Measurements from ENCODE around the gene PCSK7.
"Not testable (repeated sequence)": the region's sequence is repeated elsewhere in the genome, so short reads cannot be mapped to it uniquely, and the experiment has no call there.

Gene PCSK7, protein sequence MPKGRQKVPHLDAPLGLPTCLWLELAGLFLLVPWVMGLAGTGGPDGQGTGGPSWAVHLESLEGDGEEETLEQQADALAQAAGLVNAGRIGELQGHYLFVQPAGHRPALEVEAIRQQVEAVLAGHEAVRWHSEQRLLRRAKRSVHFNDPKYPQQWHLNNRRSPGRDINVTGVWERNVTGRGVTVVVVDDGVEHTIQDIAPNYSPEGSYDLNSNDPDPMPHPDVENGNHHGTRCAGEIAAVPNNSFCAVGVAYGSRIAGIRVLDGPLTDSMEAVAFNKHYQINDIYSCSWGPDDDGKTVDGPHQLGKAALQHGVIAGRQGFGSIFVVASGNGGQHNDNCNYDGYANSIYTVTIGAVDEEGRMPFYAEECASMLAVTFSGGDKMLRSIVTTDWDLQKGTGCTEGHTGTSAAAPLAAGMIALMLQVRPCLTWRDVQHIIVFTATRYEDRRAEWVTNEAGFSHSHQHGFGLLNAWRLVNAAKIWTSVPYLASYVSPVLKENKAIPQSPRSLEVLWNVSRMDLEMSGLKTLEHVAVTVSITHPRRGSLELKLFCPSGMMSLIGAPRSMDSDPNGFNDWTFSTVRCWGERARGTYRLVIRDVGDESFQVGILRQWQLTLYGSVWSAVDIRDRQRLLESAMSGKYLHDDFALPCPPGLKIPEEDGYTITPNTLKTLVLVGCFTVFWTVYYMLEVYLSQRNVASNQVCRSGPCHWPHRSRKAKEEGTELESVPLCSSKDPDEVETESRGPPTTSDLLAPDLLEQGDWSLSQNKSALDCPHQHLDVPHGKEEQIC
- 190 to 534 (median 268) reads per million in 9 experiments for total RNA-seq

DNA sequence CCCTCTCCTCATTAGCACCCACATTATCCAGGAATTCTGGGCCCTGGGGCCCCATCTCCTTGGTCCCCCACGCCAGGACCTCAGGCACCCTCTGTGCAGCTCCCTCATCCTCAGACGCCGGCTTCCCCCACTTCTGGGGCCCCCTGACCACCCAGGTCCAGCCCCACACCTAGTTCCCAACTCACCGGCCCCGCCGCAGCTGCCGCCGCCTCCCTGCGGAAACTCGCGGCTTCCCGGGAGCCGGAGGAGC, at the start of gene PCSK7:
Gene PCSK7 (minus strand): TSS at position 232 of the 250 bp plus-strand sequence. CDS start 2,229 bp downstream, outside the sequence.
- Mint-ChIP-seq H3K36me3 (ENCODE audit: insufficient read depth) (peaks cover 56% of the 10 kb centered on the region), H3K4me1 (ENCODE audit: low read depth in 2 of 2) (peaks cover 48 to 54% of the 10 kb centered on the region in 2 donors), H3K27me3 (no peaks in the 10 kb centered on the region), H3K9me3 (no peaks in the 10 kb centered on the region), H3K4me3 (peak within 1 kb of the TSS; percentile 93 to 99), H3K27ac (peak within 1 kb of the TSS; percentile 92 to 96)
- ATAC-seq (replicated peaks) (no peak), DNase-seq (peak in 1 of 3 experiments; percentile 41)

DNA sequence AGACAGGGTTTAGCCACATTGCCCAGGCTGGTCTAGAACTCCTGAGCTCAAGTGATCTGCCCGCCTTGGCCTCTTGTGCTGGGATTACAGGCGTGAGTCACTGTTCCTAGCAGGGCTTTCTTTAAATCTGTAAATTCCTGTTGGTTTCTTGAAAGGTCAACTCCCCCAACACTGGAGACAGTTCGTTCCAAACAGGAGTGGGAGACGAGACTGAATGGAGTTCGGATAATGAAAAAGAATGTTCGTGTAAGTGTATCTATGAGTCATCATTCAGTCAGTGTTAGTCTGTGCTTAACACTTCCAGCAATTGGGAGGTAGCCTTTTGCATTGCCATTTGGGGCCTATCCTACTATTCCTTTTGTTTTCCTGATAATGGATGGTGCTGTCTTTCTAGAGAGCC, 49.3 kb upstream of the PCSK7 start:
- Mint-ChIP-seq H3K27ac (peak overlapping the region; percentile 46 to 90), H3K9me3 (no peaks in the 10 kb centered on the region), H3K27me3 (no peaks in the 10 kb centered on the region), H3K4me3 (peak overlapping the region; percentile 68 to 76), H3K4me1 (ENCODE audit: low read depth in 2 of 2) (peaks cover 16 to 22% of the 10 kb centered on the region in 2 donors), H3K36me3 (ENCODE audit: insufficient read depth) (peaks cover 35% of the 10 kb centered on the region)
- ATAC-seq (replicated peaks) (no peak), DNase-seq (no peak)

DNA sequence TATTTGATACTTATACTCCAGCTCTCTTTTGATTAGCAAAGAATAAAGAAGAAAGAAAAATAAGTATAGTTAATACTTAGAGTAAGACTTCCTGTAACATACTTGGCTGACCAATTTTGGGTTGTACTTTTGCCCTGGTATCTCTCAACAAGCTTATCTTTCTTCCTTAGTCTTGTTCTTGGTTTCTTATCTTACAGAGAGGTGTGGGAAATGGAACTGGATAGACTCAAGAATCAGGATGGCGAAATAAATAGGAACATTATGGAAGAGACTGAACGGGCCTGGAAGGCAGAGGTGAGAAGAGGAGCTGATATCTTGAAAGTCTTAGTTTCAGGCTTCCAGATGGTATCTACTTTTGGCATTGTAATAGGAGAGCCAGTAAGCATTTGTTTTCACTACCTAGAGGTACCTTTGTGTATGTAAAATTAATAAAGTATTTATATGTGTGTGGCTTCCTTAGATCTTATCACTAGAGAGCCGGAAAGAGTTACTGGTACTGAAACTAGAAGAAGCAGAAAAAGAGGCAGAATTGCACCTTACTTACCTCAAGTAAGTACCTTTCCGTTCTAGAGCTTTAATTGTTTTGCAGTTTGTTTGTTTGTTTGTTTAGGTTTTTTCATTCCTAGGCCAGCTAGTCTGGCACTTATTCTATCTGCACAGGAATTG, 48.0 kb upstream of the PCSK7 start:
- DNase-seq, result no peak
- peaks cover 22 to 32% of the 10 kb centered on the region in 2 donors for H3K4me1 Mint-ChIP-seq (ENCODE audit: low read depth in 2 of 2)

DNA sequence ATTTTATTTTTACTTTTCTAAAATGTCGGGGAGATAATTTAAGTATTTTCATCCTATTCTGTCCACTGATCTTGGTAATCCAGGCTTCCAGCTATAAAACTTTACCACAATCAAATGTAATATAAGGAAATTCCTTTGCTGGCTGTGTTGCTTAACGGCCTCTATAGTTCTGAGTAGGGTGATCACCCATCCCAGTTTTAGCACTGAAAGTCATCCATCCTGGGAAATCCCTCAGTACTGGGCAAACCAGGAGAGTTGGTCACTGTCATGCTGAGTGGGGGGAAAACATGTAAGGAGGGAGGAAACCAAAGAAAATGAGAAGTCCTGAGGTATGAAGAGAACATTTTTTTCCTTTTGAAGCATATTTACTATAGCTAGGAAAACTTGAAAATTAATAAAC, 46.5 kb upstream of the PCSK7 start:
- no peaks in the 10 kb centered on the region for H3K9me3 Mint-ChIP-seq
- no peak overlapping the region for H3K4me3 Mint-ChIP-seq
- ATAC-seq (replicated peaks), result no peak
- peaks cover 24 to 32% of the 10 kb centered on the region in 2 donors for H3K4me1 Mint-ChIP-seq (ENCODE audit: low read depth in 2 of 2)
- H3K36me3 Mint-ChIP-seq (ENCODE audit: insufficient read depth), result peaks cover 22% of the 10 kb centered on the region
- no peaks in the 10 kb centered on the region for H3K27me3 Mint-ChIP-seq
- DNase-seq, result no peak
- H3K27ac Mint-ChIP-seq, result peak overlapping the region in 1 of 2 donors; percentile 90

More for the DNA sequence above, 48.0 kb upstream of the PCSK7 start:
- H3K4me3 Mint-ChIP-seq, result peak overlapping the region; percentile 68 to 76
- H3K27ac Mint-ChIP-seq, result peak overlapping the region; percentile 90 to 92
- no peaks in the 10 kb centered on the region for H3K27me3 Mint-ChIP-seq
- peaks cover 35% of the 10 kb centered on the region for H3K36me3 Mint-ChIP-seq (ENCODE audit: insufficient read depth)
- ATAC-seq (replicated peaks), result peak; percentile 69
- H3K9me3 Mint-ChIP-seq, result no peaks in the 10 kb centered on the region

DNA sequence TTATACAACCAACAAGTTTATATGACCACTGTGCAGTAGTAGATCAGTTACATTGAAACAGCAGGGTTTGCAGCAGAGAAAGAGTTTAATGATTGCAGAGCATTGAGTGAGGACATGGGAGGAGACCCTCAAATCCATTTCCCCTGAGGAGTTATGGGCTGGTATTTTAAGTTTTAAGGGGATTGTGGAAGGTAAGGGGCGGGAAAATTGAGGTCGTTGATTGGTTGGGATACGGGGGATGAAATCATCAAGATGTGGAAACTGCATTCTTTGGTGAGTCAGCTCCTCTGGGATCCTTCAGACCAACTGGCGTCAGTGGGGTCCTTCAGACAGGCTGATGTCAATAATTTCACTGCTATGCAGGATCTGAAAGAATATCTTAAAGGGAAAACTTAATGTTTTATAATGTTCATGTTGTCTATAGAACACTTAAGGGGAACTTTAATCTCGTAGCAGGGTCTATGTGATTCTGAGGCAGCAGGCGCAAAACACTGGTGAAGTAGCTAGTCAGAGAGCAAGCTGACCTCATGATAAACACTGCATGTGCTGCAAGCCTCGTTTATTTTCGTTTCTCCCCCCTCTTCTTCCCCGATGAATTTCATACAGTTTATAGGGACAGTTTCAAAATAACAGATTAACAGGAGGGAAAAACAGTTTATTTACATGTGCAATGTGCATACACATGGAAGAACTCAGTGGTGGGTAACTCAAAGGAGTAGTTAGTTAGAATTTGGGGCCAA, 41.8 kb upstream of the PCSK7 start:
- peaks cover under 1% of the 10 kb centered on the region for H3K36me3 Mint-ChIP-seq (ENCODE audit: insufficient read depth)
- no peaks in the 10 kb centered on the region for H3K27me3 Mint-ChIP-seq
- peak overlapping the region in 1 of 2 donors; percentile 20 for H3K27ac Mint-ChIP-seq
- DNase-seq (no peak), ATAC-seq (replicated peaks) (no peak)
- no peak overlapping the region for H3K4me3 Mint-ChIP-seq
- no peaks in the 10 kb centered on the region for H3K9me3 Mint-ChIP-seq
- peaks cover 10 to 15% of the 10 kb centered on the region in 2 donors for H3K4me1 Mint-ChIP-seq (ENCODE audit: low read depth in 2 of 2)

DNA sequence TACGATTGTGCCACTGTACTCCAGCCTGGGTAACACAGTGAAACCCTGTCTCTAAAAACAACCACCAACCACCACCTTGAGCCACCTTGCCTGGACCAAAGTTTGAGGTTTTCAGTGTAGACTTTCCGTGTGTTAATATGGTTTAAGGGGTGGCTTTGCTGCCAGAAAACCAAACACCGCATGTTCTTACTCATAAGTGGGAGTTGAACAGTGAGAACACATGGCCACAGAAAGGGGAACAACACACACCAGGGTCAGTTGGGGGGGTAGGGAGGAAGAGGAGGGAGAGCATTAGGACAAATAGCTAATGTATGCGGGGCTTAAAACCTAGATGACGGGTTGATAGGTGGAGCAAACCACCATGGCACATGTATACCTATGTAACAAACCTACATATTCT, 40.3 kb upstream of the PCSK7 start:
- not testable (repeated sequence) for H3K4me3 Mint-ChIP-seq; ATAC-seq (replicated peaks); H3K27ac Mint-ChIP-seq; H3K36me3 Mint-ChIP-seq (ENCODE audit: insufficient read depth); DNase-seq; H3K27me3 Mint-ChIP-seq; H3K9me3 Mint-ChIP-seq
- H3K4me1 Mint-ChIP-seq (ENCODE audit: low read depth in 2 of 2), result peaks cover 10 to 15% of the 10 kb centered on the region in 2 donors

DNA sequence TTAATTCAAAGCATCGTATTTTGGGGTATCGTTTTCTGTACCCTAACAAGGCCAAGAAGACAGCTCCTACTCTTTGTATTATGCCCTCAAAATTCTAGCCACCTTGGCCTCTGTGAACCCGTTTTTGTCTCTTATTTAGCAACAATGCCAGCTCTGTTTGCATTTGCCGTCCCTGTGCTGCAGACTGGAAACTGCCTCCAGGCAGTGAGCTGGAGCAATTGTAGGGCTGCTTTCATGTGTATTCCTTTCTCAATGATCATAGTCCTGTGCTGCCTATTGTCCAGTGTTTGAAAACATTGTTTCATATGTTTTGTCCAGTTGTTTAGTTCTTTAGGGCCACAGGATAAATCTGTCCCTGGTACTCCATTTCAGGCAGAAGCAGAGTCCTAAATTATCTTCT, 39.3 kb upstream of the PCSK7 start:
- ATAC-seq (replicated peaks) (no peak), DNase-seq (no peak)
- H3K4me1 Mint-ChIP-seq (ENCODE audit: low read depth in 2 of 2), result peaks cover 10 to 15% of the 10 kb centered on the region in 2 donors
- peak overlapping the region in 1 of 2 donors; percentile 71 for H3K27ac Mint-ChIP-seq
- H3K27me3 Mint-ChIP-seq, result no peaks in the 10 kb centered on the region
- no peaks in the 10 kb centered on the region for H3K9me3 Mint-ChIP-seq
- H3K4me3 Mint-ChIP-seq, result no peak overlapping the region
- H3K36me3 Mint-ChIP-seq (ENCODE audit: insufficient read depth), result peaks cover 9% of the 10 kb centered on the region

DNA sequence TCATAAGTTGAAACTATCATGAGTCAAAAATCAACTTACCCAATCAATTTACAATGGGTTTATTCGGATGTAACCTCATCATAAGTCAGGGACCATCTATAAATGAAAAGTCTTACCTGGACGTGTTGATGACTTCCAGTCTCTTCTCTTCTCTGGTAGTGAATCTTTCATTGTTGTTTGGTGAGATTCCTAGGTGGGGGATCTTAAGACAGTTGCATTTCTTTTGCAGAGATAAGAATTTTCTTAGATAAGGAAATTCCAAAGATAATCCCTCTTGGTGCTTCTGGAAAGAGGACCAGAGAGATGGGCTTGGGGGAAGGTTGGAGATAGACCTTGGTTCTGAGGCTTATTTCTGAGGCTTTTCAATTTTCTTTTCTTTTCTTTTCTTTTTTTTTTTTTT, 38.0 kb upstream of the PCSK7 start:
- Mint-ChIP-seq H3K4me1 (ENCODE audit: low read depth in 2 of 2) (peaks cover 4 to 5% of the 10 kb centered on the region in 2 donors), H3K27ac (no peak overlapping the region), H3K9me3 (no peaks in the 10 kb centered on the region), H3K27me3 (no peaks in the 10 kb centered on the region), H3K36me3 (ENCODE audit: insufficient read depth) (peaks cover 15% of the 10 kb centered on the region), H3K4me3 (no peak overlapping the region)
- ATAC-seq (replicated peaks) (no peak), DNase-seq (no peak)

DNA sequence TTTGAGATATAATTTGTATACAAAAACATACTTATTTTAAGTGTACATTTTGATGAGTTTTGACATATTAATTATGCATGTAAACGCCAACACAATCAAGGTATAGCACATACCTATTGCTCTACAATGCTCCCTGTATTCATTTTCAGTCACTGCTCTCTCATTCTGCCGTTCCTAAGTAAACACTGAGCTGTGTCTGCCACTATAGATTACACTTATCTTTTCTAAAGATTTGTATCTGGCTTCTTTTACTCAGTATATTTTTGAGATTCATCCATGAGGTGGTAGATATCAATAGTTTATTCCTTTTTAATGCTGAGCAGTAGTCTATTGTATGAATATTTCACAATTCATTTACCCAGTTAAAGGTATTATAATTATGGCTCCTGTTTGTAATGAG, 33.9 kb upstream of the PCSK7 start:
- H3K27me3 Mint-ChIP-seq, result no peaks in the 10 kb centered on the region
- ATAC-seq (replicated peaks) (no peak), DNase-seq (no peak)
- H3K36me3 Mint-ChIP-seq (ENCODE audit: insufficient read depth), result peaks cover 29% of the 10 kb centered on the region
- no peaks in the 10 kb centered on the region for H3K4me1 Mint-ChIP-seq (ENCODE audit: low read depth in 2 of 2)
- no peak overlapping the region for H3K27ac Mint-ChIP-seq
- no peaks in the 10 kb centered on the region for H3K9me3 Mint-ChIP-seq
- no peak overlapping the region for H3K4me3 Mint-ChIP-seq

DNA sequence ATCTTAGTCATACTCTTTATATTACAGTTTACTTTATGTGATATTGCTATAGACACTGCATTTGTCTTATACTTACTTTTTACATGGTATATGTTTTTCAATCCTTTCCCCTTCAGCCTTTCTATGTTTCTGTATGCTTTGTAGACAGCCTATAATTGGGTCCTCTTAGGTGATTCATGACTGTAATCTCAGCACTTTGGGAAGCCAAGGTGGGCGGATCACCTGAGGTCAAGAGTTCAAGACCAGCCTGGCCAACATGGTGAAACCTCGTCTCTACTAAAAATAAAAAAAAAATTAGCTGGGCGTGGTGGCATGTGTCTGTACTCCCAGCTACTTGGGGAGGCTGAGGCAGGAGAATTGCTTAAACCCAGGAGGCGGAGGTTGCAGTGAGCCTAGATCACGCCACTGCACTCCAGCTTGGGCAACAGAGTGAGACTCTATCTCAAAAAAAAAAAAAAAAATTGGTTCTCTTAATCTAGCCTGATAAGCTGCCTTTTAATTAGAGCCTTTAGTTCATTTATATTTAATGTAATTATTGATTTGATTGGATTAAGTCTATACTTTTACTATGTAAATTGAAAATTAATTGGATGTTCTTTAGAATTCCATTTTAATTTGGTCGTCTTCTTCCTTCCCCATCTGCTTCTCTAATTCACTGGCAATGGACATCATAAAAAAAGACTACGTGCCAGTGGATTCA, 32.9 kb upstream of the PCSK7 start:
- H3K27me3 Mint-ChIP-seq; H3K4me1 Mint-ChIP-seq (ENCODE audit: low read depth in 2 of 2); H3K27ac Mint-ChIP-seq; H3K4me3 Mint-ChIP-seq; ATAC-seq (replicated peaks); DNase-seq; H3K9me3 Mint-ChIP-seq: not testable (repeated sequence)
- H3K36me3 Mint-ChIP-seq (ENCODE audit: insufficient read depth), result peaks cover 32% of the 10 kb centered on the region

DNA sequence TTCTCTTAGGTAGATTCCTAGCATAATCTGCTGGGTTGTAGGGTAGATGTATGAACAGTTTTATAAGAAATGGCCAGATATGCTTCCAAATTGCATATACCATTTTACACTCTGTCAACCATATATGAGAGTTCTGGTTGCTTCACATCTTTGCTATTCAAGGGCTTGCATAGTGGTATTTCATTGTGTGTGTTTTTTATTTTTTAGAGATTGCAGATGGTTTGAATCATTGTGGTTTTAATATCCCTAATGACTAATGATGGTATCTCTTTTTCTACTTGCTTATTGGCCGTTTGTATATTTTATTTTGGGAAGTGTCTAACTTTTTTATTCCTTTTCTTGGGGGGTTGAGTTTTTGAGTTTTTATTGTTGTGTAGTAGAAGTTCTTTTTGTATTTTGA, 27.5 kb upstream of the PCSK7 start:
- Mint-ChIP-seq H3K36me3 (ENCODE audit: insufficient read depth) (peaks cover 15% of the 10 kb centered on the region), H3K27ac (no peak overlapping the region), H3K9me3 (no peaks in the 10 kb centered on the region), H3K27me3 (no peaks in the 10 kb centered on the region), H3K4me3 (no peak overlapping the region), H3K4me1 (ENCODE audit: low read depth in 2 of 2) (no peaks in the 10 kb centered on the region)
- DNase-seq (no peak), ATAC-seq (replicated peaks) (no peak)

DNA sequence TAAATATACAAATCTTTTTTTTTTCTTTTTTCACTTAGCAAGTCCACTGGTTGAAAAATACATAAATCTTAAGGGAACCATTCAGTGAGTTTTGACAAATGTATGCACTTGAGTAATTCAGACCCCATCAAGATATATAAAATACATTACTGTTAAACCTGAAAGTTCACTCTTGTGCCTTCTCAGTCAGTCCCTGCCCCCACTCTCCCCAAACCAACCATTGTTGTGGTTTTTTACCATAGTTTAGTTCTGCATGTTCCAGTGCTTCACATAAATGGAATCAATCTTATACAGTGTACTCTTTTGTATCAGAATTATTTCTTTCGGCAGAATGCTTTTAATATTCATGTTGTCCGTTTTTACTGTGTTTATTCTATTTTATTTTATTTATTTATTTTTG, 26.7 kb upstream of the PCSK7 start:
- Mint-ChIP-seq H3K27ac (no peak overlapping the region), H3K9me3 (no peaks in the 10 kb centered on the region), H3K36me3 (ENCODE audit: insufficient read depth) (peaks cover 15% of the 10 kb centered on the region), H3K27me3 (no peaks in the 10 kb centered on the region), H3K4me1 (ENCODE audit: low read depth in 2 of 2) (no peaks in the 10 kb centered on the region), H3K4me3 (no peak overlapping the region)
- DNase-seq (no peak), ATAC-seq (replicated peaks) (no peak)

Data from effector memory CD8-positive, alpha-beta T cell (primary cell).